GM23338 (cell line): ENCODE results near the gene UHRF1. TPM values are rescaled to one million over a fixed set of nuclear protein-coding genes. Genes with fewer than 3 reads are reported as not detected.

Experiments used
- ATAC-seq: fragments of 200-7000 bp; cut with Tn5 transposase; 3 replicates; pipeline ENCODE4 v1.9.1; 2020
- DNase-seq: peaks from one replicate; pipeline ENCODE4 v3.0.0-alpha.2; 2015; ENCODE audit warnings: low spot score
- H2AFZ ChIP-seq: fragments of 200-600 bp; sonication (generic); 2 replicates; pipeline ENCODE4 v1.8.0; 2016; ENCODE audit warnings: antibody characterized with exemption, mild to moderate bottlenecking, moderate library complexity
- H3F3A ChIP-seq: fragments of 200-600 bp; sonication (generic); replicated peaks from 2 replicates; pipeline ENCODE4 v1.8.0; 2017; ENCODE audit warnings: antibody characterized with exemption, mixed run types, low read depth
- H3K27ac ChIP-seq: fragments of 200-600 bp; sonication (generic); 2 replicates; pipeline ENCODE4 v1.6.1; 2016; ENCODE audit warnings: low read depth
- H3K27me3 ChIP-seq: fragments of 200-600 bp; sonication (generic); 2 replicates; pipeline ENCODE4 v1.8.0; 2016; ENCODE audit warnings: mild to moderate bottlenecking, mixed run types, moderate library complexity; ENCODE audit not compliant: insufficient read depth
- H3K36me3 ChIP-seq: fragments of 200-600 bp; sonication (generic); 2 replicates; pipeline ENCODE4 v1.8.0; 2016; ENCODE audit warnings: mild to moderate bottlenecking; ENCODE audit not compliant: insufficient read depth
- H3K4me1 ChIP-seq: fragments of 200-600 bp; sonication (generic); 2 replicates; pipeline ENCODE4 v1.8.0; 2016; ENCODE audit warnings: mild to moderate bottlenecking, moderate library complexity; ENCODE audit not compliant: insufficient read depth
- H3K4me2 ChIP-seq: fragments of 200-600 bp; sonication (generic); 2 replicates; pipeline ENCODE4 v1.7.1; 2017; ENCODE audit warnings: mixed run types
- H3K4me3 ChIP-seq: fragments of 200-600 bp; sonication (generic); 2 replicates; pipeline ENCODE4 v1.6.1; 2016; ENCODE audit warnings: mixed run types
- H3K79me2 ChIP-seq: fragments of 200-600 bp; sonication (generic); replicated peaks from 2 replicates; pipeline ENCODE4 v1.8.0; 2017; ENCODE audit warnings: mild to moderate bottlenecking; ENCODE audit not compliant: insufficient read depth
- H3K9me2 ChIP-seq: fragments of 200-600 bp; sonication (generic); 2 replicates; pipeline ENCODE4 v1.8.0; 2017; ENCODE audit not compliant: insufficient read depth
- H4K20me1 ChIP-seq: fragments of 200-600 bp; sonication (generic); replicated peaks from 2 replicates; pipeline ENCODE4 v1.8.0; 2017; ENCODE audit warnings: mild to moderate bottlenecking; ENCODE audit not compliant: insufficient read depth
- H3K27ac Mint-ChIP-seq: 2 replicates; pipeline ENCODE4 v1.8.0; 2020; ENCODE audit warnings: inconsistent platforms, mild to moderate bottlenecking, moderate library complexity, mixed read lengths
- H3K27me3 Mint-ChIP-seq: 3 replicates; pipeline ENCODE4 v1.8.0; 2022; ENCODE audit warnings: low read depth, mild to moderate bottlenecking, moderate library complexity, mixed read lengths, inconsistent platforms; ENCODE audit not compliant: insufficient read depth, poor library complexity
- H3K36me3 Mint-ChIP-seq: 3 replicates; pipeline ENCODE4 v1.8.0; 2021; ENCODE audit warnings: low read depth, mild to moderate bottlenecking, inconsistent platforms, moderate library complexity, mixed read lengths
- H3K4me1 Mint-ChIP-seq: 3 replicates; pipeline ENCODE4 v1.8.0; 2020; ENCODE audit warnings: mild to moderate bottlenecking, inconsistent platforms, mixed read lengths
- H3K4me3 Mint-ChIP-seq: 3 replicates; pipeline ENCODE4 v1.8.0; 2021; ENCODE audit warnings: moderate library complexity, mild to moderate bottlenecking, inconsistent platforms, mixed read lengths
- H3K9me3 Mint-ChIP-seq: 3 replicates; pipeline ENCODE4 v1.8.0; 2020; ENCODE audit warnings: moderate library complexity, mild to moderate bottlenecking, inconsistent platforms, mixed read lengths
- CREB1 ChIP-seq: fragments of 250-450 bp; sonication (Bioruptor Pico); IDR thresholded peaks from 2 replicates; pipeline ENCODE4 v1.5.0; 2020; ENCODE audit warnings: low read depth, mild to moderate bottlenecking, moderate library complexity
- CTCF ChIP-seq, 2 experiments: fragments of 200-600 bp in 1 of 2; sonication (generic) in 1 of 2; conservative IDR thresholded peaks; 2 replicates each; pipeline versions ENCODE4 v1.5.1 to v1.6.1; 2016 to 2017; ENCODE audit warnings: antibody characterized with exemption in 2 of 2, low read depth in 2 of 2, mild to moderate bottlenecking in 2 of 2, moderate library complexity in 1 of 2
- EZH2 ChIP-seq: fragments of 200-600 bp; sonication (generic); IDR thresholded peaks from one replicate; pipeline ENCODE4 v1.8.0; 2017; ENCODE audit warnings: antibody characterized with exemption, mild to moderate bottlenecking, low read depth; ENCODE audit not compliant: unreplicated experiment
- EZH2phosphoT487 ChIP-seq: fragments of 200-600 bp; sonication (generic); IDR thresholded peaks from one replicate; pipeline ENCODE4 v1.8.1; 2018; ENCODE audit warnings: antibody characterized with exemption; ENCODE audit not compliant: unreplicated experiment
- POLR2AphosphoS5 ChIP-seq: IDR thresholded peaks from 2 replicates; pipeline ENCODE4 v1.6.1; 2016; ENCODE audit warnings: antibody characterized with exemption, low read depth
- STAT1 ChIP-seq: IDR thresholded peaks from one replicate; pipeline ENCODE4 v1.6.1; 2016; ENCODE audit warnings: antibody characterized with exemption; ENCODE audit not compliant: unreplicated experiment
- polyA plus RNA-seq: library from polyadenylated mRNA; unstranded; fragments of >200 nt; fragmentation: Nextera tagmentation; extraction: Ambion mirVana; gene quantifications from 2 replicates; pipeline ENCODE4 v1.2.1, GENCODE V29; 2016
- total RNA-seq: library from RNA; depleted of rRNA; stranded (reverse); fragments of >200 nt; shearing (Covaris generic); gene quantifications from 2 replicates; pipeline ENCODE4 v1.2.3, GENCODE V29; 2014

The UHRF1 gene
- total and polyA plus RNA-seq, 2 experiments from 2014 or later, result 20.3 to 45.7 TPM

- Histone ChIP-seq H3K9me2 (no peaks in the 10 kb centered on the region), H3K79me2 (peaks cover 60% of the 10 kb centered on the region), H3K4me1 (no peaks in the 10 kb centered on the region), H3K4me2 (no peak overlapping the region), H3K4me3 (no peak overlapping the region), H3K27ac (peak overlapping the region; percentile 69; the same call in 1 of the 2 replicates), H3K36me3 (no peaks in the 10 kb centered on the region), H3F3A (0 out of 2 replicates have a peak, but pooled peaks cover 4% of the 10 kb centered on the region), H4K20me1 (peaks cover 22% of the 10 kb centered on the region; the same call in 1 of the 2 replicates), H3K27me3 (no peaks in the 10 kb centered on the region), H2AFZ (no peak overlapping the region)
- H3K4me1 Mint-ChIP-seq, result no peaks in the 10 kb centered on the region; the same call in 2 of the 3 replicates
- no peak for TF ChIP-seq CREB1 (CRISPR knock-in tag)
- no peak for TF ChIP-seq EZH2
- TF ChIP-seq CTCF (conservative IDR thresholded peaks at IDR 0.05; ENCODE audit: low read depth in 2 of 2), result peak; percentile 86 to 95
- DNase-seq, result peak; percentile 75
- no peaks in the 10 kb centered on the region for H3K9me3 Mint-ChIP-seq
- H3K4me3 Mint-ChIP-seq, result no peak overlapping the region
- ATAC-seq, result peak; percentile 82
- no peaks in the 10 kb centered on the region; the same call in 2 of the 3 replicates for H3K36me3 Mint-ChIP-seq
- H3K27me3 Mint-ChIP-seq, result peaks cover 6% of the 10 kb centered on the region
- H3K27ac Mint-ChIP-seq, result no peak overlapping the region
These were observed 92.3 kb downstream of the UHRF1 start for GRCh38 chr19:5001615-5002014.

- Histone ChIP-seq H3K27ac (no peak overlapping the region), H3K4me3 (no peak overlapping the region), H3K27me3 (no peaks in the 10 kb centered on the region), H2AFZ (no peak overlapping the region), H3K4me1 (no peaks in the 10 kb centered on the region), H3K9me2 (no peaks in the 10 kb centered on the region), H4K20me1 (peaks cover 22% of the 10 kb centered on the region; the same call in 1 of the 2 replicates), H3K79me2 (peaks cover 57% of the 10 kb centered on the region), H3K4me2 (no peak overlapping the region), H3K36me3 (no peaks in the 10 kb centered on the region), H3F3A (0 out of 2 replicates have a peak, but pooled peaks cover 4% of the 10 kb centered on the region)
- no peak for TF ChIP-seq POLR2AphosphoS5
- DNase-seq (no peak), ATAC-seq (no peak)
- no peaks in the 10 kb centered on the region; the same call in 1 of the 3 replicates for H3K4me1 Mint-ChIP-seq
- H3K4me3 Mint-ChIP-seq, result no peak overlapping the region
- H3K36me3 Mint-ChIP-seq, result peaks cover 1% of the 10 kb centered on the region; the same call in 2 of the 3 replicates
- no peak overlapping the region for H3K27ac Mint-ChIP-seq
- H3K27me3 Mint-ChIP-seq, result peaks cover 6% of the 10 kb centered on the region
- H3K9me3 Mint-ChIP-seq, result no peaks in the 10 kb centered on the region; the same call in 2 of the 3 replicates
These were observed 92.8 kb downstream of the UHRF1 start for GRCh38 chr19:5002143-5002542.

GRCh38 chr19:5003781-5004180 lies 94.5 kb downstream of the UHRF1 start:
- Histone ChIP-seq H2AFZ (no peak overlapping the region), H4K20me1 (peaks cover 22% of the 10 kb centered on the region; the same call in 1 of the 2 replicates), H3K27ac (no peak overlapping the region), H3K27me3 (no peaks in the 10 kb centered on the region), H3K4me1 (no peaks in the 10 kb centered on the region), H3K36me3 (no peaks in the 10 kb centered on the region), H3K79me2 (peaks cover 59% of the 10 kb centered on the region), H3K4me2 (no peak overlapping the region), H3K4me3 (no peak overlapping the region), H3K9me2 (no peaks in the 10 kb centered on the region), H3F3A (0 out of 2 replicates have a peak, but pooled peaks cover 4% of the 10 kb centered on the region)
- ATAC-seq (no peak), DNase-seq (no peak)
- no peak overlapping the region for H3K27ac Mint-ChIP-seq
- peaks cover 11% of the 10 kb centered on the region for H3K36me3 Mint-ChIP-seq
- peaks cover 6% of the 10 kb centered on the region; the same call in 2 of the 3 replicates for H3K9me3 Mint-ChIP-seq
- no peak overlapping the region for H3K4me3 Mint-ChIP-seq
- H3K27me3 Mint-ChIP-seq, result peaks cover 6% of the 10 kb centered on the region
- H3K4me1 Mint-ChIP-seq, result no peaks in the 10 kb centered on the region; the same call in 1 of the 3 replicates
- TF ChIP-seq CREB1 (CRISPR knock-in tag) (no peak), CTCF (conservative IDR thresholded peaks at IDR 0.05; ENCODE audit: low read depth in 2 of 2) (no peak), EZH2phosphoT487 (no peak), STAT1 (no peak), EZH2 (no peak)
